GM06990 (cell line): Measurements from ENCODE around the gene FZD10.

Experiments used
- DNase-seq: peaks from one replicate; pipeline ENCODE4 v3.0.0-alpha.2; 2011; ENCODE audit not compliant: insufficient read length; ENCODE audit errors: extremely low read depth
- H3K27me3 ChIP-seq: replicated peaks from 2 replicates; pipeline ENCODE4 v1.6.0; 2011; ENCODE audit warnings: low read length; ENCODE audit not compliant: control insufficient read depth, insufficient read depth
- H3K36me3 ChIP-seq: 2 replicates; pipeline ENCODE4 v1.5.1; 2011; ENCODE audit warnings: low read length; ENCODE audit not compliant: control insufficient read depth, insufficient read depth
- H3K4me3 ChIP-seq: replicated peaks from 2 replicates; pipeline ENCODE4 v1.5.1; 2011; ENCODE audit warnings: low read depth, mild to moderate bottlenecking, control low read depth, low read length
- TF ChIP-seq, protein P1 (sequence below): IDR thresholded peaks from 2 replicates; pipeline ENCODE4 v1.5.1; 2011; ENCODE audit warnings: low read length, control low read depth, mild to moderate bottlenecking, inconsistent platforms; ENCODE audit not compliant: insufficient read depth, poor library complexity, severe bottlenecking

The FZD10 gene

DNA sequence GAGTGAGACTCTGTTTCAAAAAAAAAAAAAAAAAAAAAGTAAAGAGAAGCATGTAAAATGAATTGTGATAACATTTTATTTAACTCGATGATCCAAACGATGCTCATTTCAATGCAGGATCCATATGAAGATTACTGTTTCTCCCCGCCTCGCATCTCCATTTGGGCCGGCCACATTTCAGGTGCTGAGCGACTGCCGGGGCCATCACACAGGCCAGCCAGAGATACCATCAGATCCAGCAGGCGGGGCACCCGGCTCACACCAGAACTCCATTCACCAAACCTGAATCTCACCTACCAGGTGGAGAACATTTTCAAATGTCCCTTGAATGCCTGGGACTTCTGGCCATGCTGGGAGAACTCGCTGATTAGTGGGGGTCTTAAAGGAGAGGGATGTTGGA is 18.0 kb upstream of the FZD10 start:
- TF ChIP-seq, protein P1, sequence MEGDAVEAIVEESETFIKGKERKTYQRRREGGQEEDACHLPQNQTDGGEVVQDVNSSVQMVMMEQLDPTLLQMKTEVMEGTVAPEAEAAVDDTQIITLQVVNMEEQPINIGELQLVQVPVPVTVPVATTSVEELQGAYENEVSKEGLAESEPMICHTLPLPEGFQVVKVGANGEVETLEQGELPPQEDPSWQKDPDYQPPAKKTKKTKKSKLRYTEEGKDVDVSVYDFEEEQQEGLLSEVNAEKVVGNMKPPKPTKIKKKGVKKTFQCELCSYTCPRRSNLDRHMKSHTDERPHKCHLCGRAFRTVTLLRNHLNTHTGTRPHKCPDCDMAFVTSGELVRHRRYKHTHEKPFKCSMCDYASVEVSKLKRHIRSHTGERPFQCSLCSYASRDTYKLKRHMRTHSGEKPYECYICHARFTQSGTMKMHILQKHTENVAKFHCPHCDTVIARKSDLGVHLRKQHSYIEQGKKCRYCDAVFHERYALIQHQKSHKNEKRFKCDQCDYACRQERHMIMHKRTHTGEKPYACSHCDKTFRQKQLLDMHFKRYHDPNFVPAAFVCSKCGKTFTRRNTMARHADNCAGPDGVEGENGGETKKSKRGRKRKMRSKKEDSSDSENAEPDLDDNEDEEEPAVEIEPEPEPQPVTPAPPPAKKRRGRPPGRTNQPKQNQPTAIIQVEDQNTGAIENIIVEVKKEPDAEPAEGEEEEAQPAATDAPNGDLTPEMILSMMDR = no peak

DNA sequence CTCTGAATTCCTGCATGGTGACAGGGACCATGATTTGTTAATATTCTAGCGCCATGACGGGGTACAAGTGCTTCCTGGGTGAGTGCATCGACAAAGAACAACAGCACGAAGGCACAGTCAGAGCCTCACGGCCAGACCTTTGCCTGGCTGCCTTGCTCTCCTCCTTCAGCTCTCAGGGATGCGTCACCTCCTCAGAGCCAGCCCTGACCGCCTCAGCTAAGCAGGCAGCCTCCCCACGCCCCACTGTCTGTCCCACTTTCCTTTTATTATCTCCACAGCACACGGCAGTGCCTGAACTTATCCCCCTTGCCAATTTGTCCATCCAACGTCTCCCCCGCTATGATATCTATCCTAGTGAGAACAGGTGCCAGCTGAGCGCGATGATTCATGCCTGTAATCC is 16.5 kb upstream of the FZD10 start:
- Histone ChIP-seq H3K36me3 (no peaks in the 10 kb centered on the region), H3K4me3 (no peak overlapping the region), H3K27me3 (no peaks in the 10 kb centered on the region)
- no peak for DNase-seq
- TF ChIP-seq, protein P1 = no peak

More for the DNA sequence above, 18.0 kb upstream of the FZD10 start:
- DNase-seq = no peak
- H3K27me3 ChIP-seq = no peaks in the 10 kb centered on the region
- no peak overlapping the region for H3K4me3 ChIP-seq
- no peaks in the 10 kb centered on the region for H3K36me3 ChIP-seq

DNA sequence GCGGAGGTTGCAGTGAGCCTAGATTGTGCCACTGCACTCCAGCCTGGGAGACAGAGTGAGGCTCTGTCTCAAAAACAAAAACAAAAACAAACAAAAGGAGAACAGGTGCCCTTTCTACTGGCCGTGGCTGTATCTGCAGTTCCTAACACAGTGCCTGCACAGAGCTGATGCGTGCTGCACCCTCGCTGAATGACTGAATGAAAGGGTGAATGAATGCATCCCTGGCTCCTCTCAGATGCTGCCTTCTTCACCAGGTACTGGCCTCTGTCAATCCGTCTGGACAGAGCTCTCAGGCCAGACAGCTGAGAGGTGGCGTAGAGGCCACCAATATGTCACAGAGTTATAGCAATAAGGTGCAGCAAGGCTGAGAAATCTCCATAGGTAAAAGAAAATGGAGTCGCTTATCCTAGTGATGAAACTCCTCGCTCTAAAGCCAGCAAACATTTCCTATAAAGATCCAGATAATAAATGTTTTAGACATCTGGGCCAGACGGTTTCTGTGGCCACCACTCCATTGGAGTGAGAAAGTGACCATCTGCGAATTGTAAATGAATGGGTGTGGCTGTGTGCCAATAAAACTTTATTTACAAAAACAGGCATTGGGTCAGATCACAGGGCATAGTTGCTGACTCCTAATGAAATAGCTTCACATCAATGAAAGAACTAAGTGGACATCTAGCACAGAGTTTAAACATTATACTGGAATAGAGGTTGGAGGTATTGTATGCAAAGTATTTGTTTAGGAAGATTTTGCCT is 15.9 kb upstream of the FZD10 start:
- DNase-seq = no peak
- H3K36me3 ChIP-seq = no peaks in the 10 kb centered on the region
- H3K27me3 ChIP-seq = no peaks in the 10 kb centered on the region
- TF ChIP-seq, protein P1 = no peak
- no peak overlapping the region for H3K4me3 ChIP-seq

DNA sequence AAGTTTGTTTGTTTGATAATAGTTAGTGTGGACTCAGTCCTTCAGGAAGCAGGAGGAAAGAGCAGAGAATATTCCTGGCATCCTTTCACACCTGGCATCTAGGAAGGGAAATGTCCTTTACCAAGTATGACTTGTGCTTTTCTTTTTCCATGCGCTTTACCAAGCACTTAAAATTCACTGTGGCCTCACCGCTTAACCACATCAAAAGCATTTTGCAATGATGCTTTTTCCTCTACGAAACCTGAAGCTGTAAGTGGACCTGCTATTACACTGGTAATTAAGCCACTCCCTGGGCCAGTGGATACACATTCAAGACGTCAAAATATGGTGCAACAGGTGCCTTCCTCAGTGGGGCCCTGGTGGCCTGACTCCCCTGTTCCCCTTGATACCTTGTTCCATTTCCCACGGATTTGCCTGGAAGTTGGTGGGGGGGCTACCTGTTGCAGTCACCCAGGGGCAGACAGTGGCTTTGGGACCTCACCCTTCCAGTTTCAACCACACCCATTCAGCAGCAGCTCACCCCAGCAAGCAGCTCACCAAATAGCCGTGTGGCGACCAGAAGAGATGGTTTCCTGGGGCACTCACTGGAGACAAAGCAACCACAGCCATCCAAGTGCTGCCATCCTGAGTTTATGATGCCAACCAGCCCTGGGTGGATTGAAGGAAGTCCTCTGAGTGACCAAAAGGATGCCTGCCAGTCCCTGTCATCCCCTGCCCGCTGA is 14.2 kb upstream of the FZD10 start:
- no peak for DNase-seq
- TF ChIP-seq, protein P1 = no peak
- Histone ChIP-seq H3K27me3 (no peaks in the 10 kb centered on the region), H3K4me3 (no peak overlapping the region), H3K36me3 (no peaks in the 10 kb centered on the region)

DNA sequence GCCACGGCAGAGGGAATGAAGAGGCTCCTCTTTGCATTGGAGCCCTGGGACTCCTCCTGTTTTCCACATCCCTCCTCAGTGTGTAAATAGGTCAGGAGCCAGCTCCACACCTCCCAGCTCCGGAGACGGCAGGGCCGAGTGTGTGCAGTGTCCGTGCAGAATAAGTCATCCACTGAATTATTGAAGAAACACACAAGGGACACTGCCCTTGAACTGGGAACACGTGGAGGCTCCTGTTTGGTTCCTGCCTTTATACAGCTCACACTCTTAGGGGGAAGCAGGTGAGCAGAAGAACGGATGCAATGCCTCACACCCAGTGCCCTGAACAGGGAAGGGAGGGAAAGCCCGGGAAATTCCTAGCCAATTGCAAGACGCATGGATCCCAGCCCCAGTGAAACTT is 10.4 kb upstream of the FZD10 start:
- TF ChIP-seq, protein P1 = no peak
- no peak for DNase-seq
- Histone ChIP-seq H3K27me3 (no peaks in the 10 kb centered on the region), H3K36me3 (no peaks in the 10 kb centered on the region), H3K4me3 (no peak overlapping the region)
